ENCODE results near the gene PYGM. TPM values are rescaled to one million over a fixed set of nuclear protein-coding genes. Genes with fewer than 3 reads are reported as not detected.

PYGM gene
- total and polyA plus RNA-seq, 12 donors = 1.4 to 10.1 (median 3.8) TPM

DNA sequence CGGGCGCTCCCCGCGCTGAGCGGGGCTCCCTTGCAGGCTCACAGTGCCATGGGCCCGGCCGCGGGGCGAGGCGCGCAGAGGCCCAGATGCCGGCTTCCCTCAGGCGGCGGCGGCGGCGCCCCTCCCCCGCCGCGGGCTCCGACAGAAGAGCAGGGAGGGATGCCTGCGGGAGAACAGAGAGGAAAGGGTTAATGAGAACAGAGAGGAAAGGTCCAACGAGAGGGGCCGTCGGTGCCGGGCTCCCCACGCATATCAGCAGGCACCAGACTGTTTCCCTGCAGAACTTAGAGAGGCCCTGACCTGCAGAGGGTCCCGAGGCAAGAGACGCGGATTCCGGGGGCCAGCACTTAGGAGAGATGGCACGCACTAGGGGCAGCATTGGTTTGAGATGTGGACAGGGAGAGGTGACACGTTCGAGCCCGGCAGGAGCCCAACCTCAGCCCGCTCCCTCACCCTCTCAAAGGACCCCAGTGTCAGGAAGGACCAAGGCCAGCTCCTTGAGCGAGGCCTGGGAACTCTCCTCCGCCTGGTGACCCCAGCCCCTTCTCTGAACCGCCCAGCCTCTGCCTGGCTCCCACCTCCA is 45.9 kb downstream of the PYGM start:
- Histone ChIP-seq H3K36me3 (replicated peaks in 1 of 2) (no peaks in the 10 kb centered on the region), H3K4me1 (replicated peaks in 1 of 2) (no peaks in the 10 kb centered on the region), H3K27me3 (peaks cover 83% of the 10 kb centered on the region), H3K9me3 (replicated peaks in 1 of 3) (no peaks in the 10 kb centered on the region), H3K27ac (no peak overlapping the region), H3K4me3 (no peak overlapping the region)
- TF ChIP-seq POLR2A (IDR thresholded peaks at IDR 0.05) = no peak
- no peak for TF ChIP-seq CTCF (IDR thresholded peaks at IDR 0.05)
- intact Hi-C loops (cut with DNase I) = no loop called here
- no peak for DNase-seq
- WGBS, 4 donors = 8 to 22% (median 10%) methylated on average over 9 to 39 of the region's 39 CpGs

GRCh38 chr11:64713016-64713707 is 46.6 kb downstream of the PYGM start:
- WGBS, 4 donors = 0 to 18% (median 2%) methylated on average over 6 to 111 of the region's 111 CpGs
- no peaks in the 10 kb centered on the region for H3K9me3 ChIP-seq (replicated peaks in 1 of 3)
- peaks cover 88% of the 10 kb centered on the region for H3K27me3 ChIP-seq
- no peak overlapping the region for H3K27ac ChIP-seq
- no peaks in the 10 kb centered on the region for H3K4me1 ChIP-seq (replicated peaks in 1 of 2)
- intact Hi-C loops (cut with DNase I) = no loop called here
- H3K36me3 ChIP-seq (replicated peaks in 1 of 2) = no peaks in the 10 kb centered on the region
- DNase-seq = peak in 2 of 7 donors; percentile 55 to 57
- TF ChIP-seq CTCF (IDR thresholded peaks at IDR 0.05) (no peak), POLR2A (IDR thresholded peaks at IDR 0.05) (no peak)
- H3K4me3 ChIP-seq = no peak overlapping the region

GRCh38 chr11:64712430-64713015 is 47.3 kb downstream of the PYGM start:
- H3K36me3 ChIP-seq (replicated peaks in 1 of 2) = no peaks in the 10 kb centered on the region
- no peaks in the 10 kb centered on the region for H3K9me3 ChIP-seq (replicated peaks in 1 of 3)
- H3K27me3 ChIP-seq = peaks cover 86% of the 10 kb centered on the region
- DNase-seq = no peak
- H3K4me1 ChIP-seq (replicated peaks in 1 of 2) = no peaks in the 10 kb centered on the region
- TF ChIP-seq POLR2A (IDR thresholded peaks at IDR 0.05) (no peak), CTCF (IDR thresholded peaks at IDR 0.05) (no peak)
- no peak overlapping the region for H3K27ac ChIP-seq
- 3 to 9% (median 7%) methylated on average over 13 to 45 of the region's 45 CpGs for WGBS, 4 donors
- intact Hi-C loops (cut with DNase I) = no loop called here
- no peak overlapping the region for H3K4me3 ChIP-seq

DNA sequence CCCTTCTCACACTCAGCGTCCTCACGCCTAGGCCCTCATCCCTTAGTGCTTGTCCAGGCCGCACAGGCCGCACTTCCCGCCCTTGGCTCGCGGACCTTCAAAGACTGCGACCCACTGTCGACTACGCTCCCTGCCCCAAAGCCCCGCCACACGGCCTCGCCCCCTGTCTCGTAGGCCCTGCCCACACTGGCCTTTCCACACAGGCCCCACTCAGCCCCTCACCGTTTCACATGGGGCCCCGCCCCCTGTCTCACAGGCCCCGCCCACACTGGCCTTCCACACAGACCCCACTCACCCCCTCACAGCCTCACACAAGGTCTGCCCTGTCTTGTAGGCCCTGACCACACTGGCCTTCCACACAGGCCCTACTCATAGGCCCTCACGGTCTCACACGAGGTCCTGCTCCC is 47.8 kb downstream of the PYGM start:
- TF ChIP-seq CTCF (IDR thresholded peaks at IDR 0.05) (no peak), POLR2A (IDR thresholded peaks at IDR 0.05) (no peak)
- no peak for DNase-seq
- intact Hi-C loops (cut with DNase I) = no loop called here
- H3K27me3 ChIP-seq = peaks cover 80% of the 10 kb centered on the region
- H3K9me3 ChIP-seq (replicated peaks in 1 of 3) = no peaks in the 10 kb centered on the region
- no peak overlapping the region for H3K27ac ChIP-seq
- H3K4me3 ChIP-seq = no peak overlapping the region
- H3K4me1 ChIP-seq (replicated peaks in 1 of 2) = no peaks in the 10 kb centered on the region
- no peaks in the 10 kb centered on the region for H3K36me3 ChIP-seq (replicated peaks in 1 of 2)
- 47 to 61% (median 50%) methylated on average over 16 to 19 of the region's 19 CpGs for WGBS, 4 donors
